KMS-11 (cell line): ENCODE results near the gene GUCA1A.

Experiments used
- H2AFZ ChIP-seq: fragments of 200-600 bp; sonication (generic); 2 replicates; pipeline ENCODE4 v1.6.1; 2016; ENCODE audit warnings: antibody characterized with exemption, mixed run types, low read depth
- H3K27ac ChIP-seq: fragments of 200-600 bp; sonication (generic); 2 replicates; pipeline ENCODE4 v1.6.1; 2016; ENCODE audit warnings: mild to moderate bottlenecking, mixed run types
- H3K27me3 ChIP-seq: fragments of 200-600 bp; sonication (generic); 2 replicates; pipeline ENCODE4 v1.6.1; 2017; ENCODE audit warnings: mild to moderate bottlenecking, low read depth, mixed run types, moderate library complexity; ENCODE audit not compliant: insufficient read depth
- H3K36me3 ChIP-seq: fragments of 200-600 bp; sonication (generic); 2 replicates; pipeline ENCODE4 v1.6.1; 2017; ENCODE audit warnings: mild to moderate bottlenecking, mixed run types; ENCODE audit not compliant: insufficient read depth
- H3K4me1 ChIP-seq: fragments of 200-600 bp; sonication (generic); 2 replicates; pipeline ENCODE4 v1.6.1; 2016; ENCODE audit warnings: mild to moderate bottlenecking, low read depth, mixed run types; ENCODE audit not compliant: poor library complexity, severe bottlenecking
- H3K4me2 ChIP-seq: fragments of 200-600 bp; sonication (generic); 2 replicates; pipeline ENCODE4 v1.7.0; 2016; ENCODE audit warnings: mild to moderate bottlenecking, mixed run types
- H3K4me3 ChIP-seq: fragments of 200-600 bp; sonication (generic); IDR thresholded peaks from 2 replicates; pipeline ENCODE4 v1.6.1; 2017; ENCODE audit warnings: low read depth, low read length, mixed read lengths; ENCODE audit not compliant: insufficient read depth
- H3K79me2 ChIP-seq: fragments of 200-600 bp; sonication (generic); 2 replicates; pipeline ENCODE4 v1.6.1; 2016; ENCODE audit warnings: low read depth, mixed run types; ENCODE audit not compliant: insufficient read depth
- H3K9ac ChIP-seq: fragments of 200-600 bp; sonication (generic); 2 replicates; pipeline ENCODE4 v1.6.1; 2016; ENCODE audit warnings: mild to moderate bottlenecking, mixed run types
- H4K20me1 ChIP-seq: fragments of 200-600 bp; sonication (generic); 2 replicates; pipeline ENCODE4 v1.6.1; 2016; ENCODE audit warnings: mild to moderate bottlenecking, mixed run types; ENCODE audit not compliant: insufficient read depth
- TF ChIP-seq, protein P1 (sequence below): fragments of 200-600 bp; sonication (generic); conservative IDR thresholded peaks from 2 replicates; pipeline ENCODE4 v1.6.1; 2017; ENCODE audit warnings: low read depth, mild to moderate bottlenecking, antibody characterized with exemption, low read length, moderate library complexity, mixed read lengths

The GUCA1A gene

GRCh38 chr6:42125663-42126062 is 47.5 kb upstream of the GUCA1A start:
- TF ChIP-seq, protein P1, sequence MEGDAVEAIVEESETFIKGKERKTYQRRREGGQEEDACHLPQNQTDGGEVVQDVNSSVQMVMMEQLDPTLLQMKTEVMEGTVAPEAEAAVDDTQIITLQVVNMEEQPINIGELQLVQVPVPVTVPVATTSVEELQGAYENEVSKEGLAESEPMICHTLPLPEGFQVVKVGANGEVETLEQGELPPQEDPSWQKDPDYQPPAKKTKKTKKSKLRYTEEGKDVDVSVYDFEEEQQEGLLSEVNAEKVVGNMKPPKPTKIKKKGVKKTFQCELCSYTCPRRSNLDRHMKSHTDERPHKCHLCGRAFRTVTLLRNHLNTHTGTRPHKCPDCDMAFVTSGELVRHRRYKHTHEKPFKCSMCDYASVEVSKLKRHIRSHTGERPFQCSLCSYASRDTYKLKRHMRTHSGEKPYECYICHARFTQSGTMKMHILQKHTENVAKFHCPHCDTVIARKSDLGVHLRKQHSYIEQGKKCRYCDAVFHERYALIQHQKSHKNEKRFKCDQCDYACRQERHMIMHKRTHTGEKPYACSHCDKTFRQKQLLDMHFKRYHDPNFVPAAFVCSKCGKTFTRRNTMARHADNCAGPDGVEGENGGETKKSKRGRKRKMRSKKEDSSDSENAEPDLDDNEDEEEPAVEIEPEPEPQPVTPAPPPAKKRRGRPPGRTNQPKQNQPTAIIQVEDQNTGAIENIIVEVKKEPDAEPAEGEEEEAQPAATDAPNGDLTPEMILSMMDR: no peak
- H3K4me1 ChIP-seq: no peaks in the 10 kb centered on the region
- H2AFZ ChIP-seq: no peak overlapping the region
- no peak overlapping the region for H3K27ac ChIP-seq
- H3K27me3 ChIP-seq: no peaks in the 10 kb centered on the region
- H3K4me3 ChIP-seq: no peak overlapping the region
- H3K79me2 ChIP-seq: no peaks in the 10 kb centered on the region
- no peaks in the 10 kb centered on the region for H3K36me3 ChIP-seq
- H4K20me1 ChIP-seq: no peaks in the 10 kb centered on the region
- H3K4me2 ChIP-seq: no peak overlapping the region
- no peak overlapping the region for H3K9ac ChIP-seq

DNA sequence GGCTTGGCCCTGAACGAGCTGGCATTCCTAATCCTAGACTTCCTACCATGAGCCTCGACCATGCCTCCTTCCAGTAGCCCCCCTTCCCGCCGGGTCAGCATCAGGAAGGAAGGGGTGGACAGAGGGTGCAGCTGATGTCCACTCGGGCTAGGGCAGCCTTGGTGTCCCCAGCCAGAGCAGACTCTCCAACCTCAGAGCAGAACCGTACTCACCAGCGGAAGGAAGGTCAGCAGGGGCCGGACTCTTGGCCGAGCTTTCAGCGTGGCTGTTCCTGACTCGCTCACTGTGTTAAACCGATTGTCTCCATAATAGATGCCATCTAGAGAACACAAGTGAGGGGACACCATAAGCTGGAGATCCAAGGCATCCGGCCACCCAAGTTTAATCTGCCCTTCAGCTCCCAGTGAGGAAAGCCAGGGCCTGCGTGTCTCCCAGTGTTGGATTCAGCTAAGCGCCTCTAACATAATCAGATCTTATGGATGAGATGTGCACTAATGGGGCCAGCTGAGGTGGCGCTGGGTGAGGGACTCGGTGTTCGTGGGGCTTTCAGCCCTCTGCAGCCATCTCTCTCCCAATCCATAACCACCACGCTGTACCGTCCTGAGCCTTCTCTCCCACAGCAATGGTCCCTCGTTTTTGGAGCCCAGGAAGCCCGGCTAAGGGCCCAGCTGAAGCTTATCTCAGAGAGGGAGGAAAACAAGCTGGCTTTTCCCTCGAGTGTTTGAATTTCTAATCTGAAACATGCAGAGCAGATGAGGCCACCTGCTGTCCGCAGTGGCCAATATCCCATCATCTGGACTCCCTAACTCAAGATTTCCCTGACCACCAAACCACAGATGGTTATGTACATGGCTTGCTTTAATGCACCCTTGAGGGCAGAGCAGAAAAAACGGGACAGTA is 44.5 kb upstream of the GUCA1A start:
- H3K4me3 ChIP-seq: no peak overlapping the region
- H3K9ac ChIP-seq: no peak overlapping the region
- no peak overlapping the region for H3K27ac ChIP-seq
- H3K27me3 ChIP-seq: no peaks in the 10 kb centered on the region
- no peaks in the 10 kb centered on the region for H3K4me1 ChIP-seq
- H3K36me3 ChIP-seq: no peaks in the 10 kb centered on the region
- no peaks in the 10 kb centered on the region for H3K79me2 ChIP-seq
- no peak overlapping the region for H2AFZ ChIP-seq
- TF ChIP-seq, protein P1: no peak
- no peaks in the 10 kb centered on the region for H4K20me1 ChIP-seq
- H3K4me2 ChIP-seq: no peak overlapping the region

- Histone ChIP-seq H3K27ac (no peak overlapping the region), H3K9ac (no peak overlapping the region), H3K4me2 (no peak overlapping the region), H3K36me3 (no peaks in the 10 kb centered on the region), H3K27me3 (no peaks in the 10 kb centered on the region), H3K79me2 (no peaks in the 10 kb centered on the region), H2AFZ (no peak overlapping the region), H3K4me1 (no peaks in the 10 kb centered on the region), H4K20me1 (no peaks in the 10 kb centered on the region), H3K4me3 (no peak overlapping the region)
- TF ChIP-seq, protein P1: no peak
These were observed 43.8 kb upstream of the GUCA1A start for GRCh38 chr6:42129360-42129676.

DNA sequence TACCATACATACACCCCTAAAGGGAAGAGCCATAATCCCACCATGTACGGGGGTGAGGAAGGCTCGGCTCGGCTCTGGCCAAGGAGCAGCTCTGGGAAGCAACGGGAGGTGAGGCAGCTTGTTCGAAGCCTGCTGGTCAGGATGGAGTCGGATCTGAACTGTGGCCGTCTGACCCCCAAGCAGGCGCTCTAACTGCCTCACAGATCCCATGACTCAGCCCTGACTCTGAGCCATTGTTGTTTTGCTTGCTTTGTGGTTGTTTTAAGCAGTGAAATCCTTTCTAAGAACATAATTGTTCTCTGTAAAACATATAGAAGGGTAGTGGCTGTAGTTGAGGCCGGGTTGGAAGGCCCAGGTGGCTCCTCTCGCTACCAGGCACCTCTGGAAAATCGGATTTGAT is 41.6 kb upstream of the GUCA1A start:
- Histone ChIP-seq H3K9ac (no peak overlapping the region), H2AFZ (no peak overlapping the region), H4K20me1 (no peaks in the 10 kb centered on the region), H3K4me3 (no peak overlapping the region), H3K79me2 (no peaks in the 10 kb centered on the region), H3K4me2 (no peak overlapping the region), H3K4me1 (no peaks in the 10 kb centered on the region), H3K27ac (no peak overlapping the region), H3K36me3 (no peaks in the 10 kb centered on the region), H3K27me3 (no peaks in the 10 kb centered on the region)
- TF ChIP-seq, protein P1: no peak
